Hepatic stellate cell (primary cell): ENCODE data around the gene POPDC2.
"Not testable (repeated sequence)": the region's sequence is repeated elsewhere in the genome, so short reads cannot be mapped to it uniquely, and the experiment has no call there.

Experiments used
- DNase-seq: peaks from one replicate; pipeline ENCODE4 v3.0.0; 2011; ENCODE audit warnings: low spot score

POPDC2 gene

GRCh38 chr3:119613201-119613600 lies 47.2 kb downstream of the POPDC2 start:
- no peak for DNase-seq

GRCh38 chr3:119611664-119612063 lies 48.7 kb downstream of the POPDC2 start:
- DNase-seq: no peak

- no peak for DNase-seq
Observed at GRCh38 chr3:119609301-119609700, 51.1 kb downstream of the POPDC2 start.

GRCh38 chr3:119608405-119609000 lies 51.9 kb downstream of the POPDC2 start:
- no peak for DNase-seq

- peak; percentile 27 for DNase-seq
Observed at GRCh38 chr3:119604878-119605277, 55.5 kb downstream of the POPDC2 start.

- no peak for DNase-seq
Observed at GRCh38 chr3:119602676-119603075, 57.7 kb downstream of the POPDC2 start.

- no peak for DNase-seq
Observed at GRCh38 chr3:119601154-119601553, 59.2 kb downstream of the POPDC2 start.

GRCh38 chr3:119600732-119601131 lies 59.7 kb downstream of the POPDC2 start:
- DNase-seq: no peak

GRCh38 chr3:119599558-119600174 lies 60.7 kb downstream of the POPDC2 start:
- DNase-seq: no peak

- DNase-seq: no peak
Observed at GRCh38 chr3:119598410-119599098, 61.8 kb downstream of the POPDC2 start.

- DNase-seq: no peak
Observed at GRCh38 chr3:119597548-119598288, 62.7 kb downstream of the POPDC2 start, which contains the start of gene PLA1A. PLA1A (plus strand) TSS chr3:119597885; CDS start chr3:119597914, 29 bp downstream.

GRCh38 chr3:119596398-119596797 lies 64.0 kb downstream of the POPDC2 start:
- no peak for DNase-seq

GRCh38 chr3:119595639-119596334 lies 64.6 kb downstream of the POPDC2 start:
- DNase-seq: no peak

GRCh38 chr3:119594929-119595328 lies 65.5 kb downstream of the POPDC2 start:
- DNase-seq: not testable (repeated sequence)

- no peak for DNase-seq
Observed at GRCh38 chr3:119594066-119594465, 66.3 kb downstream of the POPDC2 start.

GRCh38 chr3:119592861-119593260 lies 67.5 kb downstream of the POPDC2 start:
- no peak for DNase-seq
